ENCODE data around the gene FCRLA.

DNA sequence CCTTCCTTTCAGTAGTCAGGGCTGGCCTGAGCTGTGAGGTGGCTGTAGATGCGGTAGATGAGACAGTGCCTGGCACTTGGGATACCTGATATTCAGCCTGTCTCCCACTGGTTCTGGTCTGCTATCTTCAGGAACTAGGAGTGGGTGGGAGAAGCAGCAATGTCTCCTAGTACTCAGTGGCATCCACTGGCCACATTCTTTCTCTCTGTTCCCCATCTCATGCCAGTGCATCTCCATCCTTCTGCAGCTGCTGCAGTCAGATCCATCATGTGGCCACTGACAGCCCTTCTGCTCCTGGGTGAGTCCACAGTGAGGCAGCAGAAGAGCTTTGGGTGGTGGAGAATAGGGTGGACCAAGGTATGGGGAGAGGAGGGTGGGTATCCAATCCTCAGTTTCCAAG, 15.4 kb downstream of the FCRLA start:
- TF ChIP-seq POLR2A (IDR thresholded peaks at IDR 0.05; ENCODE audit: low read length) (no peak), GATA1 (IDR thresholded peaks at IDR 0.05; ENCODE audit: low read depth, low read length) (no peak)
